HG02678 (cell line): ENCODE data around the gene GUCD1.

Experiments
- ATAC-seq: cut with Tn5 transposase; IDR thresholded peaks from one replicate; pipeline ENCODE4 v1.9.1; 2021; ENCODE audit warnings: mild to moderate bottlenecking, moderate library complexity; ENCODE audit not compliant: unreplicated experiment

The GUCD1 gene

DNA sequence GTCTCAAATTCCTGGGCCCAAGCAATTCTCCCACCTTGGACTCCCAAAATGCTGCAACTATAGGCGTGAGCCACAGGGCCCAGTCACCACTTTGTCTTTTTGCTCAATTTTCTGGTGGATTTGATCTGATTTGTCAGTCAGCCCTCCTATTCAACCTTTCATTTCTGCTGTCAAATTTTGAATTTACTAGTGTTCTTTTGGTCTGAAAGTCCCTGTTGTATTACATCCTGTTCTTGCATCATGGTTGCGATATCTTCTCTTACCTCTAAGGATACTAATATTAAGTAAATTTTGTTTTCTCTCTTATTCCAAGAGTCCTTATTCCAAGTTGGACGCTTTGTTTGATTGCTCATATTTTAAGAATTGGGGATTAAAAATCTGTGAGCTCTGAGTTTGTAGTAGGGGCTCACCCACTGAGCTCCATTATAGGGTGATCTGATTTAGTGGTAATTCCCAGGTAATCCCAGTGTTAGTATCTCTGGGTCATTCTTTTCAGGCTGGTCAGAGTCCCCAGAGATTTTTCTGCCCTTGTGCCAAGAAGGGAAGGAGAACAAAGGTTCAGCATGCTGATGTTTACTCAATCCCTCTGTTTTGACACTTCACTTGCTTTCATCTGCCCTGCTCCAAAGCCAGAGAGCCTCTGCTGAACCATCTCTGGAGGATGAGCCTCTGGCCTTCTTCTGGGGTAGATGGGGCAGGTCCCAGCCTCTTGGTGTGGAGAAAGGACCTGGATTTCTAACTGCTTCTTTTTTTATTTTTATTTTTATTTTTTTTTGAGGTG is 49.8 kb downstream of the GUCD1 start:
- ATAC-seq = no peak

DNA sequence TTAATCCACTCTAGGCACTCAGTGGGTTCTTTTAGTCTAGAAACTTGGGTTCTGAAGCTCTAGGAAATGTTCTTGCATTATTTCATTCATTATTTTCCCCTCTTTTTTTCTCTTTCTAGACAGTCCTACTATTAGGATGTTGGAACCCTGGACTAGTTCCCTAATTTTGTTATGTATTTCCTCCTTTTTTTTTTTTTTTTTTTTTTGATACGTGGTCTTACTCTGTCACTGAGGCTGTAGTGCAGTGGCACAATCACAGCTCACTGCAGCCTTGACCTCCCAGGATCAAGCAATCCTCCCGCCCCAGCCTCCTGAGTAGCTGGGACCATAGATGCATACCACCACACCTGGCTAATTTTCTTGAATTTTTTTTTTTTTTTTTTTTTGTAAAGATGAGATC is 50.4 kb downstream of the GUCD1 start:
- ATAC-seq = no peak

DNA sequence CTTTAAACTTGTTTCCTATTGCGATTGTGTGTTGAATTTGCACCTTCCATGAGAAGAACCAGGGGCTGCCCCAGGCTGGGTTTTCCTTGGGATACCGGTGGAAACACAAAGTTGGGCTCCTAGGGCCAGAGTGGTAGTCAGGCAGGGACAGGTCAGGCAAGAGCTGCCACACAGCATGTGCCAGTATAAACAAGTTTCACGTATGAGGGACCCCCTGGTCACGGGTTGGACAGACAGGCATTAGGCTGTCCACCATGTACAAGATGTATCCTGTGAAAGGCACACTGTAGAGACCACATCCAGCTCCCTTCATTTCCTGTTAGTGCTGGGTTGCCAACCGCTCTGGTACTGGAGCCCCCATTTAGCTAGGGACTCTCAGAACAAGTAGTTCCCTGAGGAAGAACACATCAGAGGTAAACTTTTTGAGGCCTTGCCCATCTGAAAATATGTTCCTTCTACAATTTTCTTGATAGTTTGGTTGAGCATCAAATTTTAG is 51.0 kb downstream of the GUCD1 start:
- ATAC-seq = no peak

DNA sequence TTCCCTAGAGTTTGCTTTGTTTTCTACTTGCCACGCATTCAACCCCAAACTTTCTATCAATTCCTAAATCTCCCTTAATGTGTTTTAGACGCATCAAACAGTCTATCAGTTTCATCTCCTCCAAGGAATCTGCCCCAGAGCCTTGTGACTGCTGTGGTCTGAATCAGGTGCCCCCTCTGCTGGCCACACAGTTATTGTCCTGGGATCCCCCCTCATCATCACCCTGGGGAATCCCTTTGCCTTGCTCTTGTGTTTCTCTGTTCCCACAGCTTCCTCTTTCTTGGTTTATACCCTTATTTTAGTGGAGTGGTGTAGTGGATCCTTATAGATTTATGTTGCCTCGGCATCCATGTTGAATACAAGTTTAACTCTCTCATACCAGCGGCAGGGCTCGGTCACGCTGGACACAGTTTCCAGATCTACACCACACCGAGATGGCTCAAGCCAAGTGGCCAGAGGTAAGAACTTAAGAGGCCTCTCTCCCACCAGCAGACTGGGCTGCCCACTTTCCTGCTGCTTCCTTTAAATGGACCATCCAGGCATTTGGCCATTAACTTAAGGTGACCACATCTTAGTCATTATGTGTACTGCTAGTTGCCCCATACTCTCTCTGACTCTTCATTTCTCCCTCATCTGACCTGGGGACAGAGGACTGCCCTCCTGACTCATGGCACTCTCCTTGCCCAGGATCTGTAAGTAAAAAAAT is 51.6 kb downstream of the GUCD1 start:
- no peak for ATAC-seq

DNA sequence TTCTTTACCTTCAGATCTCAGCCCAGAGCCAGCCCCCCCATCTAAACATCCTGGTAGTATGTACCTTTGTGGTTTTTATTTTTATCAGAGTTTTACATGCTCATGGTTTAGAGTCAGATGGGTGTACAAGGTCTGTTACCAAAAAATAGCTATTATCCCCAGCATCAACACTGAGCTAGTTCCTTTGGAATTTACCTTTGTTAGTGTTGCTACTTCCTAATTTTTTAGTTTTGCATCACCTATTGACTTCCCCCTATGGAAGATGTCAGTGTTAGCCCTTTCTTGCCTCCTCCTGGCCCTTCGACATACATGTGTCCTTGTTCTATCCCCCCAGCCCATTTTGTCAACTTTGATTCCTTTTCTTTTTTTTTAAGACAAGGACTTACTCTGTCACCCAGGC is 52.4 kb downstream of the GUCD1 start:
- ATAC-seq = no peak

DNA sequence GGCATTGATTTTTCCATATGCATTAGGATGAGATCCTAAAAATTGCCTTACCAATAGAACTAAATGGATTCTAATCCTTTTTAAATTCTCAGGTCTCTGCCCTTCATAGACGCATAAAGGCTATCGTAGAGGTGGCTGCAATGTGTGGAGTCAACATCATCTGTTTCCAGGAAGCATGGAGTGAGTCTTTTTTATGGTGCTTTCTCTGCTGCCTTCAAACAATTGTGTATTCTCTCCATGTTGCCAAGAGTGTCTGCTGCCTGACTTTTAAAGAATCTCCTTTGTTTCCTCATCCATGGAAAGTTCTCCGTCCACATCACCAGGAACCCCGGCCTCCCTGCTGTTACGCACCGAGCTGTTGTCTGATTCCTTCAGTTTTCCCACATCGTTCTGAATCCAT is 52.9 kb downstream of the GUCD1 start:
- no peak for ATAC-seq

DNA sequence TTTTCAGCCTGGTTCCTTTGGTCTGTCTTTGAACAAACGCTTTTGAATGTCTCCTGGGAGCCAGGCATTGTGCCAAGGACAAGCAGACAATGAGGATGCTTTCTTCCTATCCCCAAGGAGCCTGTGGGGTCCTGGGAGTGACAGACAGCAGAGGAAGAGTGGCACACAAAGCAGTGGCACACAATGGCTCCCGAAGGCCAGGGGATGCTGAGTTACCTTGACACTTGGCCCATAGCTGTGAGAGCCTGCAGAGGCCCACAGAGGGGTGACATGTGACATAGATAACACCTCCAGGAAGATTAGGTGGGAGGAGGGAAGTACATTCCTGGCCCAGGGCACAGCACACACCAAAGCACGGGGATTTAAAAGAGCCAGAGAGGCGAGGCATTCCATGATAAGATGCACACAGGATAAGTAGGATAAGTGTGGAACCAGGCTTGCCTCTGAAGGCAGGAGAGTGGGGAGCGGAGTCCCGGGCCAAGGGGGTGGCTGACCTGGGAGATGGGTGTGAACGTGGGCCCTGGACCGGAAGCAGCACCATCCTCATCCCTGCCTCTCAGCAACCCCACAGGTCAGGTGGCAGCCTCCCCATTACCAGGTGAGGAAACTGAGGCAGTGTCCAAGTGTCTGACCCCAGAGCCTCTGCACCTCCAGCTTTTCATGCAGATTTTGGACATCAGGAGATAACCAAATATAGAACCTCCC is 53.5 kb downstream of the GUCD1 start:
- no peak for ATAC-seq

DNA sequence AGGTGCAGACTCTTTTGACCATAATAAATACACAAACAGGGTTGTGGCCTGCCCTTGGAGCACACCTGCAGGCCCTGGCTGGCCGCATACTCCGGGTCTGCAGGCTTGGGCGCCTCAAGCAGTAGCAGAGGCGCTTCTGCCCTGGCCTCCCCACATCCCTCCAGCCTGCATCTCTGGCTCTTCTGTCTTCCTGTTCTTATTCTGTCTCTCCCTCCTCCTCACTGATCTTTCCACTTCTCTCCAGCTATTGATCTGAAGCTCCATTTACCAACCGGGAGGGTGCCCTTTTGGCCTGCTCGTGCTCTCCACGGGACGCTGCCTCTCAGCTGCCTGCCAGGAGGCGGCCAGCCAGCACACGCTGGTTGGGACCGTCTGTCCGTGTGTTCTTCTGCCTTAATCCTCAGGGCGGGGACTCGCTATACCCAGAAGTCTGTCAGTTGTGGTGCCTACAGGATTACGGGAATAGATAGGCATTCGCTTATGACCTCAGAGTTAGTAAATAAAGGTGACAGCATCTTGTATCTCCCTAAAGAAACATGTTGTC is 54.6 kb downstream of the GUCD1 start:
- no peak for ATAC-seq

DNA sequence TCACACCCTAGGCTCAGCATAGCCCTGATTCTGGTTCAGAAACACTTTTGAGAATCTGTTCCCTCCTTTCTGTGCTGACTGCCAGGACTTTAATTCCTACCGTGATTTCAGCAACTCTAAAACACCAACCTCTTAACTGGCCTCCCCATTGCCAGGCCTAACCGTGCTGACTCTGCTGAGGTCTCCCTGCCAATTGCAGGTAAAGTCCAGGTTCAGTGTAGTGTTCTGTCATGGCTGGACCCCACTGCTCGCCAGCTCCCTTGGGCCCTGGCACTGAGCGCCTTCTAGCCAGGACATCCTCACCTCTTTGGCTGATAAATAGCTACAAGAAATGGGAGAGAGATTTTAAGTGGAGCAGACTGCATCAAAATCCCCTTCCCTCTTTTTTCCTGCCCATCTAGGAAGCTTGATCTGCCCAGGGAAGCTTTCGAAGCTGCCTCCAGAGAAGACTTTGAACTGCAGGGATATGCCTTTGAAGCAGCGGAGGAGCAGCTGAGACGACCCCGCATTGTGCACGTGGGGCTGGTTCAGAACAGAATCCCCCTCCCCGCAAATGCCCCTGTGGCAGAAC is 55.1 kb downstream of the GUCD1 start:
- ATAC-seq = no peak

DNA sequence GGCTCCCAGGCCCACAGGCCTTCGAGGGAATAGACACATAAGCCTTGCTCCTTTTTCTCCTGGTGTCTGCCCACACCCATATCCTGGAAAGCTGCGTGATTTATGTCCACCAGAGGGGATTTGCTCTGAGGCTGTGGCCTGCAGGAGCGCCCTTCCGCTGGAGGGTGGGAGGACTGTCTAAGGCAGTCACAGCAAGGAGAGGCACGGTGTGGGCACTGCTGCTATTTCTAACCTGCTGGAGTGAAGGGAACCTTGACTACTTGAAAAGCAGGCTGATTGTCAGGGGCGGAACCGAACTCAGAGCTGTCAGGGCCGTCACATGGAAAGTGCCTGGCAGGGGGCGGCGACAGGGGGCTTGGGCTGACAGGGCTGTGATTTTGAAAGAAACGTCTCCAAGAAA is 56.1 kb downstream of the GUCD1 start:
- ATAC-seq = no peak

DNA sequence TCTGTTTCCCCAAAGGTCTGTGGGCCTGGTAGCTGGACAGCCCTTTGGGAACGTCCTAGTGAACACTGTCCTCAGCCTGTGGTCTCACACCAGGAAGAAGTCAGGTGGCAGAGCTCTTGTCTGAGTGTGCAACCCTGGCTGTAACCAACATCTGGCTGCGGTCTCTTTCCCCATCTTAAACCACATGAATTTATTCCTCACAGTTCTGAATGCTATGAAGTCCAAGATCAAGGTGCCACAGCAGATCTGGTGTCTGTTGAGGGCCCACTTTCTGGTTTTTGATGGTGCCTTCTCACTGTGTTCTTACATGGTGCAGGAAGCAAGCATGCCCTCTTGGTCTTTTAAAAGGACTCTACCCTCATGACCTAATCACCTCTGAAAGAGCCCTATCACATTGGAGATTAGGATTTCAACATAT is 57.1 kb downstream of the GUCD1 start:
- no peak for ATAC-seq

DNA sequence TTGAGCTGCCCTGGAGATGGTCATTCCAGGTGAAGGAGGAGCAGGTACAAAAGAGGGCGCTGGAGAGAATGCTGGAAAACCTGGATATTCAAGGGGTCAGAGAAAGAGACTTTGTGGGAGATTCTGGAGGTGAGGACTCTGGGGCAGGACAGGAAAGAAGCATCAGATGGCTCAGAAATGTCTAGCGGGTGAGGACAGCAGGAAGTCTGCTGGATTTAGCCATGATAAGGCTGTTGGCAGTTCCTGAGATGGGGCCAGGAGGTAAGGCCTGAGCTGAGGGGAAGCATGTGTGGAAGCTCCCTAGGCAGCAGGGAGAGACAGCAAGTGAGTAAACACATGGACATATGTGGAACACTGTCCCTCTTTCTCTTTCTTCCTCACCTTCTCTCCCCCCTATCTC is 58.3 kb downstream of the GUCD1 start:
- no peak for ATAC-seq

DNA sequence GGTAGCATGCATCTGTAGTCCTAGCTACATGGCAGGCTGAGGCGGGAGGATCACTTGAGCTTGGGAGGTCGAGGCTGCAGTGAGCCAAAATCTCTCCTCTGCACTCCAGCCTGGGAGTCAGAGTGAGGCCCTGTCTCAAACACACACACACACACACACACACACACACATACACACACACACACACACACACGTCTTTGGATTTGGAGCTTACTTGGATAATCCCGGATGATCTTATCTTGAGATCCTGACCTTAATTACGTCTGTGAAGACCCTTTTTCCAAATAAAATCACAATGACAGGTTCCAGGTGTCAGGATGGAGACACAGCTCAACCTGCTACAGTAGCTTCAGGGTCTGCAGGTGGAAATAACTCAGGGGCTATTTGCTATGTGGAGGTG is 58.7 kb downstream of the GUCD1 start:
- ATAC-seq = no peak

DNA sequence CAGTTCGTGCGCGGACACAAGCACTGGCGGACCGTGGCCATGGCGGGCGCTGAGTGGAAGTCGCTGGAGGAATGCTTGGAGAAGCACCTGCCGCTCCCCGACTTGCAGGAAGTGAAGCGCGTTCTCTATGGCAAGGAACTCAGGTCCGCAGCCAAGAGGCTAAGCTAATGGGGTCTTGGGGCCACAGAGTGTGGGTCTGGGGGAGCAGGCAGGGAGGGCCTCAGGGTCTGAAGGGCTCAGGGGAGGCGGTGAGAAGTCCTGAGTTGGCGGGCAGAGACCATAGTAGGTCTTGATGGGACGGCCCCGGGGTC is 59.6 kb downstream of the GUCD1 start:
- ATAC-seq = no peak

DNA sequence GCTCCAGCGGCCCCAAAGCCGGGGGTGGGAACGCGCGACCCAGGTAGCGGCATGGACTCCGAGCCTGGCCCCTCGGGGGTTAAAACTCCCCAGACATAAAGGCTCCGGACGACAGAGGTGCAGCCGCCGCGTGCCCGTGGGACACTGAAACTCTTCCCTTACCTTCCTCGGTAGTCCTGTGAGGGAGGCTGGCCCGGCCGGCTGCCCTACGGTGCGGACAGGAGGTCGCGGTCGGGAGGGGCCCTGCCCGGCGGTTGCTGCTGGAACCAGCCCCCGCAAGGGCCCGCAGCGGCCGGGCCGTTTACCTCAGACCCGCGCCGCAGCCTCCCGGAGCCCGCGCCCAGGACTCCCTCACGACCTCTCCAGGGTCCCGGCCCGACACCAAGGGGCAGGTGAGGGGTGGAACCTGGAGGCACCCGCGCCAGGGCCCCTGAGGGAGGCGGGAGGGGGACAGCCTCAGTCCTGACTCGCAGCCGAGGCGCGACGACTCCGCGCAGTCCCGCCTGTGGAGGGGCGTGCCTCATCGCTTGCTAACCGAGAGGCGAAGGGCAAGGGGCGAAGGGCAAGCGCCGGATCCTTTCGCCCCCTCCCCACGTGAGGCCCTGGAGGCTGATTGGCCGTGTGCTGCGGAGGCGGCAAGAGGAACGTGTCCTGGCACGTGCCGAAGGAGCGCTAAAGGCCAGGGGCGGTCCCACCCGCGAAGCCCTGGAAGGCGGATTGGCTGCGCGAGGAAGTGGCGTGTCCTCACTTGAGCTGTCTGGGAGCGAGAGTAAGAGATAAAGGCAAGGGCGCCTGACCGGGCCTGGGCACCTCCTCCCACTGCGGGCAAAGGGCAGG is 60.2 kb downstream of the GUCD1 start, which contains the start of gene UPB1:
Gene UPB1 (plus strand): TSS at position 805 of the 837 bp plus-strand sequence. CDS start 72 bp downstream, outside the sequence.
- no peak for ATAC-seq

DNA sequence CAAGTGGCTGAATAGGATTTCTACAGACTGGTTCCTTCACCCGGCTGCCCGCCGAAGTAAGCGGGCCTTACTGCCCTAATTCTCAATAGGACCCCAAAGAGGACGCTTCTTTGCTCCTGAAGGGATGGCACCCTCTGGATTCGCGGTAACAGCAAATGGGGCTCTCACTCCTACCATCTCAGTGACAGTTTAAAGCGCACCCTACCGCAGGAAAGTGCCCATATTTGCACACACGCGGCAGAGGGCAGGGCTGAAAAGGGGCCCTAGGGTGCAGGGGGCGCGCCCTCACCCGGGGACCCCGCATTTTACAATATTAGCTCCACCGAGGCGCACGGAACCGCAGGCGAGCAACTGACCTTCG is 60.8 kb downstream of the GUCD1 start:
- ATAC-seq = no peak

DNA sequence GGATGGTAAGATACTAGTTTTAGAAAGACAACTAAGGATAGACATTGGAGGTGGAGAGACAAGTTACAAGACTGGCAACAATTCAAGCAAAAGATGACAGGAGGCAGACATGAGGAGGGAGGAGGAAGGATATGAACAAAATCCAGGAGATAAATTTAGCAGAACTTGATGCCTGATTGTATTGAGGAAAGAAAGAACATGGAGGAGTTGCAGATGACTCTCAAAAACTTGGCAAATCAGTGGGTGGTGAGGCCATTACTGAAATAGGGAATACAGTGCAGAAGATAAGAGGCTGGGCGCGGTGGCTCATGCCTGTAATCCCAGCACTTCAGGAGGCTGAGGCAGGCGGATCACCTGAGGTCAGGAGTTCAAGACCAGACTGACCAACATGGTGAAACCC is 62.5 kb downstream of the GUCD1 start:
- no peak for ATAC-seq
